ENCODE results near the gene MAD1L1. TPM values are rescaled to one million over a fixed set of nuclear protein-coding genes. Genes with fewer than 3 reads are reported as not detected.
"Not testable (repeated sequence)": the region's sequence is repeated elsewhere in the genome, so short reads cannot be mapped to it uniquely, and the experiment has no call there.

Gene MAD1L1
- total and polyA plus RNA-seq, 2 donors (not counting 1 experiment from before 2014, with no cell fraction given), result 9.8 to 29.4 TPM

DNA sequence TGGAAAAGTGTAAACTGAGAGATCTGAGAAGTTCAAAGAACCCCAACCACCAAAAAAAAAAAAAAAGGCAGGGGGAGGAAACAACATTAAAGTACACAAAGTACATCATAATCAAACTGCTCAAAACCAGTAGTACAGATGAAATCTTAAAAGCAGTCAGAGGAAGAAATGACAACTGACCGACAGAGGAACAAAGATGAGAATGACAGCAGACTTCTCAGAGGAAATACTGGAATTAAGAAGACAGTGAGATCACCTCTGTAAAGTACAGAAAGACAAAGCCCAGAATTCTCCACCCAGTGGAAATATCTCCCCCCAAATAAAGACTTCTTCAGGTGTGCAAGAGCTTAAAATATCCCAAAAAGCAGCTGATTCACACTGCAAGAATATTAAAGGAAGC, 403.1 kb downstream of the MAD1L1 start:
- not testable (repeated sequence) for H3K27ac ChIP-seq (ENCODE audit: insufficient read depth, low read length); H3K27me3 ChIP-seq (ENCODE audit: control insufficient read depth, insufficient read depth, low read length); DNase-seq (ENCODE audit: low read depth in 2 of 2); H4K20me1 ChIP-seq (ENCODE audit: control insufficient read depth, extremely low read depth, insufficient read depth, low read length); H3K9ac ChIP-seq (ENCODE audit: insufficient read depth, low read length); H3K79me2 ChIP-seq (ENCODE audit: control insufficient read depth, insufficient read depth, low read length); H2AFZ ChIP-seq (ENCODE audit: low read length); H3K4me3 ChIP-seq (replicated peaks in 1 of 4; ENCODE audit: control extremely low read depth in 1 of 4, insufficient read depth in 1 of 4, low read depth in 3 of 4, low read length in 4 of 4); H3K9me3 ChIP-seq (ENCODE audit: control insufficient read depth, insufficient read depth, low read depth, low read length); H3K36me3 ChIP-seq (ENCODE audit: control insufficient read depth, insufficient read depth, low read length); H3K4me1 ChIP-seq (ENCODE audit: control insufficient read depth, extremely low read depth, insufficient read depth, low read length); H3K4me2 ChIP-seq (ENCODE audit: extremely low read depth, insufficient read depth, low read length)

DNA sequence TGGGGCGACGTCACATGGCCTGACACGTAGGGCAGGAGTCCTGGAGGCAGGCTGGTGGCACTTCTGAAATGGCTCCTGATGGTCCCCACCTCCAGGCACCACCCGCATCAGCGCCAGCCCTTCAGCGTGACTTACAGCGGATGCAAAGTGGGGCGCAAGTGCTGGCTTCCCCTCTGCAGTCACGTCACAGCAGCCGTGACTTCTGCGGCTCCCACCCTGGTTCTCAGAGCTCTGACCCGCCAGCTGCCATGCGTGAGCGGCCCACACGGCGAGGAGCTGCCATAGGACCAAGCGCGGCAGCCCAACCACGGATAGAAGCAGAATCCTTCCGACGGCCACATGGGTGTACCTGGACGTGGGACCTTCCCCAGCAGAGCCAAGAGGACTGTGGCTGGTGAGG, 403.6 kb downstream of the MAD1L1 start:
- TF ChIP-seq EZH2 (IDR thresholded peaks at IDR 0.05; ENCODE audit: low read length, missing control alignments), result no peak
- TF ChIP-seq, protein P1, sequence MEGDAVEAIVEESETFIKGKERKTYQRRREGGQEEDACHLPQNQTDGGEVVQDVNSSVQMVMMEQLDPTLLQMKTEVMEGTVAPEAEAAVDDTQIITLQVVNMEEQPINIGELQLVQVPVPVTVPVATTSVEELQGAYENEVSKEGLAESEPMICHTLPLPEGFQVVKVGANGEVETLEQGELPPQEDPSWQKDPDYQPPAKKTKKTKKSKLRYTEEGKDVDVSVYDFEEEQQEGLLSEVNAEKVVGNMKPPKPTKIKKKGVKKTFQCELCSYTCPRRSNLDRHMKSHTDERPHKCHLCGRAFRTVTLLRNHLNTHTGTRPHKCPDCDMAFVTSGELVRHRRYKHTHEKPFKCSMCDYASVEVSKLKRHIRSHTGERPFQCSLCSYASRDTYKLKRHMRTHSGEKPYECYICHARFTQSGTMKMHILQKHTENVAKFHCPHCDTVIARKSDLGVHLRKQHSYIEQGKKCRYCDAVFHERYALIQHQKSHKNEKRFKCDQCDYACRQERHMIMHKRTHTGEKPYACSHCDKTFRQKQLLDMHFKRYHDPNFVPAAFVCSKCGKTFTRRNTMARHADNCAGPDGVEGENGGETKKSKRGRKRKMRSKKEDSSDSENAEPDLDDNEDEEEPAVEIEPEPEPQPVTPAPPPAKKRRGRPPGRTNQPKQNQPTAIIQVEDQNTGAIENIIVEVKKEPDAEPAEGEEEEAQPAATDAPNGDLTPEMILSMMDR (conservative IDR thresholded peaks at IDR 0.05 in 1 of 2, IDR thresholded peaks at IDR 0.05 in 1 of 2; ENCODE audit: low read depth in 1 of 2, low read length in 2 of 2), result no peak

DNA sequence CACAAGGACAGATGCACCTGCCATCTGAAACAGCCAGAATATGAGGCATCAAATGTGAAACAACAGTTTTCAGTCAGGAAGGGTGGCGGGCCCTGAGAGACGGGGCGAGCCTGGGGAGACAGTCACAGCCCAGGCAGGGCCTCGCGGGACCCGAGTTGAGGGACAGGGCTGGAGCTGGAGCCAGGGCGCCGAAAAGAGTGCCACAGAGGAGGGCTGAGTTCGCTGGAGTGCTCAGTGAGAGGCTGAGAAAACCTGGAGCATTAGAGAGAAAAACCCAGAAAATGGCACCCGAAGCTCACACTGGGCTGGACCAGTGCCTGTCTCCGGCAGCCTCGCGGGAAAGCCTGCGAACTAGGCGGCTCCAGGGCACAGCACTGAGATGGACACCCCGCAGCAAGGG, 404.6 kb downstream of the MAD1L1 start:
- not testable (repeated sequence) for H3K9ac ChIP-seq (ENCODE audit: insufficient read depth, low read length); H3K4me2 ChIP-seq (ENCODE audit: extremely low read depth, insufficient read depth, low read length); H3K79me2 ChIP-seq (ENCODE audit: control insufficient read depth, insufficient read depth, low read length); H3K4me3 ChIP-seq (replicated peaks in 1 of 4; ENCODE audit: control extremely low read depth in 1 of 4, insufficient read depth in 1 of 4, low read depth in 3 of 4, low read length in 4 of 4); H3K27me3 ChIP-seq (ENCODE audit: control insufficient read depth, insufficient read depth, low read length); H4K20me1 ChIP-seq (ENCODE audit: control insufficient read depth, extremely low read depth, insufficient read depth, low read length); H3K4me1 ChIP-seq (ENCODE audit: control insufficient read depth, extremely low read depth, insufficient read depth, low read length); H3K9me3 ChIP-seq (ENCODE audit: control insufficient read depth, insufficient read depth, low read depth, low read length); H3K27ac ChIP-seq (ENCODE audit: insufficient read depth, low read length); H3K36me3 ChIP-seq (ENCODE audit: control insufficient read depth, insufficient read depth, low read length); DNase-seq (ENCODE audit: low read depth in 2 of 2); H2AFZ ChIP-seq (ENCODE audit: low read length)

More for the DNA sequence above, 403.6 kb downstream of the MAD1L1 start:
- Histone ChIP-seq H3K36me3 (ENCODE audit: control insufficient read depth, insufficient read depth, low read length) (no peaks in the 10 kb centered on the region), H3K27ac (ENCODE audit: insufficient read depth, low read length) (no peak overlapping the region), H3K4me1 (ENCODE audit: control insufficient read depth, extremely low read depth, insufficient read depth, low read length) (no peaks in the 10 kb centered on the region), H3K4me3 (replicated peaks in 1 of 4; ENCODE audit: control extremely low read depth in 1 of 4, insufficient read depth in 1 of 4, low read depth in 3 of 4, low read length in 4 of 4) (no peak overlapping the region), H4K20me1 (ENCODE audit: control insufficient read depth, extremely low read depth, insufficient read depth, low read length) (no peaks in the 10 kb centered on the region), H2AFZ (ENCODE audit: low read length) (no peak overlapping the region), H3K9me3 (ENCODE audit: control insufficient read depth, insufficient read depth, low read depth, low read length) (no peaks in the 10 kb centered on the region), H3K4me2 (ENCODE audit: extremely low read depth, insufficient read depth, low read length) (no peak overlapping the region), H3K9ac (ENCODE audit: insufficient read depth, low read length) (no peak overlapping the region), H3K79me2 (ENCODE audit: control insufficient read depth, insufficient read depth, low read length) (no peaks in the 10 kb centered on the region), H3K27me3 (ENCODE audit: control insufficient read depth, insufficient read depth, low read length) (no peaks in the 10 kb centered on the region)
- no peak for DNase-seq (ENCODE audit: low read depth in 2 of 2)

DNA sequence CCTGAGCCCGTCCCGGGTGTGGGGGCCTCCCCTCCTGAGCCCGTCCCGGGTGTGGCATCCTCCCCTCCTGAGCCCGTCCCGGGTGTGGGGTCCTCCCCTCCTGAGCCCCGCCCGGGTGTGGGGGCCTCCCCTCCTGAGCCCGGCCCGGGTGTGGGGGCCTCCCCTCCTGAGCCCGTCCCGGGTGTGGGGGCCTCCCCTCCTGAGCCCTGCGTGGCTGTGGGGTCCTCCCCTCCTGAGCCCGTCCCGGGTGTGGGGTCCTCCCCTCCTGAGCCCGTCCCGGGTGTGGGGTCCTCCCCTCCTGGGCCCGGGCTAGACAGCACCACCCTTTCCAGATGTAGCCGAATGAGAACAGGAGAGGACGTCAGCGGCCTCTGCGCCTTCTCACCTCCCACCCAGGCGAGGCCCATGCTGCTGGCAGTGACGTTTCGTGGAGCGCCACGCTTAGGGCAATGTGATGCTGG, 405.2 kb downstream of the MAD1L1 start:
- not testable (repeated sequence) for H3K36me3 ChIP-seq (ENCODE audit: control insufficient read depth, insufficient read depth, low read length); DNase-seq (ENCODE audit: low read depth in 2 of 2); H3K4me2 ChIP-seq (ENCODE audit: extremely low read depth, insufficient read depth, low read length); H3K4me1 ChIP-seq (ENCODE audit: control insufficient read depth, extremely low read depth, insufficient read depth, low read length); H3K9ac ChIP-seq (ENCODE audit: insufficient read depth, low read length); H3K27ac ChIP-seq (ENCODE audit: insufficient read depth, low read length); H3K4me3 ChIP-seq (replicated peaks in 1 of 4; ENCODE audit: control extremely low read depth in 1 of 4, insufficient read depth in 1 of 4, low read depth in 3 of 4, low read length in 4 of 4); H3K79me2 ChIP-seq (ENCODE audit: control insufficient read depth, insufficient read depth, low read length); H2AFZ ChIP-seq (ENCODE audit: low read length); H3K27me3 ChIP-seq (ENCODE audit: control insufficient read depth, insufficient read depth, low read length); H4K20me1 ChIP-seq (ENCODE audit: control insufficient read depth, extremely low read depth, insufficient read depth, low read length); H3K9me3 ChIP-seq (ENCODE audit: control insufficient read depth, insufficient read depth, low read depth, low read length)

DNA sequence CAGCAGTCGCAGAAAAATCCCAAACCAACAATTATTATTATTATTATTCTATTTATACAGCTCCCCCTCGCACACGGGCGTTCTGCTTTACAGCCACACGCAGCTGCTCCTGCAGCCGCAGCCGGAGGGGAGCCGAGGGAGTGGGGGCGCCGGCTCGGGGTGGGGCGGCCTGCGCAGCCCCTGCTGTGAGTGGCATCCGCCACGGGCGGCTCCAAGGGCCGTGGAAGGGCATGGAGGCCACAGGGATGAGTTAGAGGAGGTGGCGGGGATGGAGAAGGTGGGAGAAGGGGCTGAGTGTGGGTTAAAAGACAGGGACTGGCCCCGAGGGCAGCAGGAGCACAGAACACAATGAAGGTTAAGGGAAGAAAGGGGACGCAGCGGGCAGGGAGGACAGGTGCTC, 405.8 kb downstream of the MAD1L1 start:
- H3K4me3 ChIP-seq (replicated peaks in 1 of 4; ENCODE audit: control extremely low read depth in 1 of 4, insufficient read depth in 1 of 4, low read depth in 3 of 4, low read length in 4 of 4), result not testable (repeated sequence)

More for the DNA sequence above, 405.8 kb downstream of the MAD1L1 start:
- not testable (repeated sequence) for H4K20me1 ChIP-seq (ENCODE audit: control insufficient read depth, extremely low read depth, insufficient read depth, low read length); H3K36me3 ChIP-seq (ENCODE audit: control insufficient read depth, insufficient read depth, low read length); H3K4me2 ChIP-seq (ENCODE audit: extremely low read depth, insufficient read depth, low read length); H3K79me2 ChIP-seq (ENCODE audit: control insufficient read depth, insufficient read depth, low read length); H3K9me3 ChIP-seq (ENCODE audit: control insufficient read depth, insufficient read depth, low read depth, low read length); H3K4me1 ChIP-seq (ENCODE audit: control insufficient read depth, extremely low read depth, insufficient read depth, low read length); H3K27ac ChIP-seq (ENCODE audit: insufficient read depth, low read length); H3K9ac ChIP-seq (ENCODE audit: insufficient read depth, low read length); DNase-seq (ENCODE audit: low read depth in 2 of 2); H3K27me3 ChIP-seq (ENCODE audit: control insufficient read depth, insufficient read depth, low read length); H2AFZ ChIP-seq (ENCODE audit: low read length)

Data from fibroblast of lung (primary cell).